ENCODE results near the gene ANKS1B.

Gene ANKS1B

DNA sequence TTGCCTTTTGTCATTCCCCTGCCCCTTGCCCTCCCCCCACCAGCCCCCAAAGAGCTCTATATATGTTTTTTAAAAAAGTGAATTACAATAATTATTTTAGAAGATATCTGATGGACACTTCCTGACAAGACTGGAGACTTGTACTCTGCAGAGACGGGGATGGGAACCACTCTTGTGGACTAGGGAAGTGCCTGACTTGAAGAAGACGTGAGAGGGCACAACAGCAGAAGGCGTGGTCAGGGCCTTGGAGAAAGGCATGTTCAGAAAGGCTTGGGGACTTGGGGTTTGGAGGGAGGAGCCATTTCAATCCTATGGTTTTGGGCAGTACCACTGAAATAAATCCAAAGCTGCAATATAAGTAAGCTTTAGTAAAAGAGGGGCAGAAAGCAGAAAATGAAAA lies 1184.9 kb downstream of the ANKS1B start:
- no peak for DNase-seq (ENCODE audit: low read depth)

DNA sequence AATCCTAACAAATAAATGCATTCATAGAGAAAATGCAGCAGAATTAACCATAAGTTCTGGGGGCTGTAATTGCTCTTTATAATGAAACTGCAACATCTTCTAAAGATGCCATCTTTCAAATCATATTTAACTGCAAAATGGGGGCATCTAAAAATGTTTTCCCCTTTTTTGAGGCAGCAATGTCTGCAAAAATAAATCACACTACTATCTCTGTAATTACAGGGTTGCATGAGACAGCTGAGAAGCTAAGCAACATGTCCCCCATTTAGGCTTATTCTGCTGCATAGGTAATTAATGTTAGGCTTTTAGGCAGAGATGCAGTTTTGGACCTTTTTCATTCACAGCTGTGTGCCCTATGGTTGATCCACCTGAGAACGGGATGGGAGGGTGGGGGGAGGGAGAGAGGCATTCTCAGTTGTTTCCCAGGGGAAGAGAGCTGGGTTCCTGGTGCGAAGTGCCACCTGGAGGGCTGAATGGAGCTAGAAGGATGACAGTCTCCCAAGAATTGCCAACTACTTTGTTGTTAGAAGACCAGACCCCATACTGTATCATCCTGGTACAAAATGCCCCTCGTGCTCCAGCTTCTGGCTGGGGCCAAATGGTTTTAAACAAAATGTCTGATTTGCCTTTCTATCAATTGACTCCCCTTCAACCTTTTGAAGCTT lies 1185.5 kb downstream of the ANKS1B start:
- no peak overlapping the region for H3K4me3 ChIP-seq (ENCODE audit: low read depth, low read length)
- TF ChIP-seq, protein P1, sequence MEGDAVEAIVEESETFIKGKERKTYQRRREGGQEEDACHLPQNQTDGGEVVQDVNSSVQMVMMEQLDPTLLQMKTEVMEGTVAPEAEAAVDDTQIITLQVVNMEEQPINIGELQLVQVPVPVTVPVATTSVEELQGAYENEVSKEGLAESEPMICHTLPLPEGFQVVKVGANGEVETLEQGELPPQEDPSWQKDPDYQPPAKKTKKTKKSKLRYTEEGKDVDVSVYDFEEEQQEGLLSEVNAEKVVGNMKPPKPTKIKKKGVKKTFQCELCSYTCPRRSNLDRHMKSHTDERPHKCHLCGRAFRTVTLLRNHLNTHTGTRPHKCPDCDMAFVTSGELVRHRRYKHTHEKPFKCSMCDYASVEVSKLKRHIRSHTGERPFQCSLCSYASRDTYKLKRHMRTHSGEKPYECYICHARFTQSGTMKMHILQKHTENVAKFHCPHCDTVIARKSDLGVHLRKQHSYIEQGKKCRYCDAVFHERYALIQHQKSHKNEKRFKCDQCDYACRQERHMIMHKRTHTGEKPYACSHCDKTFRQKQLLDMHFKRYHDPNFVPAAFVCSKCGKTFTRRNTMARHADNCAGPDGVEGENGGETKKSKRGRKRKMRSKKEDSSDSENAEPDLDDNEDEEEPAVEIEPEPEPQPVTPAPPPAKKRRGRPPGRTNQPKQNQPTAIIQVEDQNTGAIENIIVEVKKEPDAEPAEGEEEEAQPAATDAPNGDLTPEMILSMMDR (IDR thresholded peaks at IDR 0.05; ENCODE audit: insufficient read depth, low read depth, low read length, missing control alignments) = no peak
- no peak for DNase-seq (ENCODE audit: low read depth)

More for the DNA sequence above, 1184.9 kb downstream of the ANKS1B start:
- no peak overlapping the region for H3K4me3 ChIP-seq (ENCODE audit: low read depth, low read length)
- TF ChIP-seq, protein P1 (IDR thresholded peaks at IDR 0.05; ENCODE audit: insufficient read depth, low read depth, low read length, missing control alignments) = no peak

DNA sequence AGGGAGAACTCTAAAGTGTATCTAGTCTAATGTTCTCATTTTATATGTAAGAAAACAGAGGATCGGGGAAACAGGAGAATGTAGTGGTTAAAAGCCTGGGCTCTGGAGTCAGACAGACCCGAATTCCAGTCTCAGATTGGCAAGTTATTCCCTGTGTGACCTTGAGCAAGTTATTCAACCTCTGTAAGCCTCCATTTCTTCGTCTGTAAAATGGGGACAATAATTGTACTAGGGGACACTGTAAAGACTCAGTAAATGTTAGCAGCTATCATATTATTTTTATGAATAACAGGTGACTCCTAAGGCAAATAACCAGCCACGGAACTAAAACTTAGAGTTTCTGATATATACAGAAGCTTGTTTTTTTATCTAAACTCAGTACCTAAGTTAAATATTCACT lies 1187.5 kb downstream of the ANKS1B start:
- no peak for DNase-seq (ENCODE audit: low read depth)
- TF ChIP-seq, protein P1 (IDR thresholded peaks at IDR 0.05; ENCODE audit: insufficient read depth, low read depth, low read length, missing control alignments) = no peak
- H3K4me3 ChIP-seq (ENCODE audit: low read depth, low read length) = no peak overlapping the region

DNA sequence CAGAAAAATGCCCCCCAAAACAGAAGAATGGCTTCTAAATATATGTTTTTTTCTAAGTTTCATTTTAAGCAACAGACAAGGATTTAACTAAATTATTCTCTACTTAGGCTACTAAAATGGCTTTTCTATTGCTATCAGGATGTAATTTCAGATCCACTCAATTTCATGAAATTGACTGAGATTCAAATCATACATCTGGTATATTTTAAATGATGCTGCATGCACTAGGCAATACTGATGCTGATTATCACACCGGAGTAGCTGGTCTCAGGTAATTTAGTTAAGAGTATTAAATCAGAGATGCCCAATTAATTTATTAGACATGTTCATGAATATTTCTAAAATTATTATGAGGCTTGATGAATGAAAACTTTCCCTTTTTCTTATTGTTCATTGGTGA lies 1188.0 kb downstream of the ANKS1B start:
- TF ChIP-seq, protein P1 (IDR thresholded peaks at IDR 0.05; ENCODE audit: insufficient read depth, low read depth, low read length, missing control alignments) = no peak
- no peak for DNase-seq (ENCODE audit: low read depth)
- no peak overlapping the region for H3K4me3 ChIP-seq (ENCODE audit: low read depth, low read length)

DNA sequence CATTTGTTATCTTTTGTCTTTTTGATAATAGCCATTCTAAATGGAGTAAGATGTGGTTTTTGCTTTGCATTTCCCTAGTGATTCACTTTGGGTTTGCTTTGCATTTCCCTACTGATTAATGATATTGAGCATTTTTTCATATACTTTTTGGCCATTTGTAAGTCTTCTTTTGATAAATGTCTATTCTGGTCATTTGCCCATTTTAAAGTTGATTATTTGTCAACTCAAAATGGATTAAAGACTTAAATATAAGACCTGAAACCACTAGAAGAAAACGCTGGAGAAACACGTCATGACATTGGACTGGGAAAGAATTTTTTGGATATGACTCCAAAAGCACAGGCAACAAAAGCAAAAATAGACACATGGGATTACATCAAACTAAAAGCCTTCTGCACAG lies 1191.6 kb downstream of the ANKS1B start:
- no peak overlapping the region for H3K4me3 ChIP-seq (ENCODE audit: low read depth, low read length)
- TF ChIP-seq, protein P1 (IDR thresholded peaks at IDR 0.05; ENCODE audit: insufficient read depth, low read depth, low read length, missing control alignments) = no peak
- DNase-seq (ENCODE audit: low read depth) = no peak

DNA sequence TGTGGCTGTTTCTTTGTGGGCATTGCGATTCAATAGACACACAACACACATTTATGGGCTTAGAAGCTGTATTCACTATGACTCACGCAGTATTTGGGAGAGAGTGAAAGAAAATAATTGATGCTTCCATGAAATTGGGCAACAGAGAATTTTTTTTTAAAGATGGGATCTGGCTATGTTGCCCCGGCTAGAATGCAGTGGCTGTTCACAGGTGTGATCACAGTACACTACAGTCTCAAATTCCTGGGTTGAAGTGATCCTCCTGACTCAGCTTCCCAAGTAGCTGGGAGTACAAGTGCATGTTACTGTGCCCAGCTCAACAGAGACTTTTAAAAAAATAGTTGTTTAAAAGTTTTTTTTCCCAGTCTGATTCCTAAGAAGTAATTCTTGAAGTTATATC lies 1193.3 kb downstream of the ANKS1B start:
- no peak for DNase-seq (ENCODE audit: low read depth)
- TF ChIP-seq, protein P1 (IDR thresholded peaks at IDR 0.05; ENCODE audit: insufficient read depth, low read depth, low read length, missing control alignments) = no peak

DNA sequence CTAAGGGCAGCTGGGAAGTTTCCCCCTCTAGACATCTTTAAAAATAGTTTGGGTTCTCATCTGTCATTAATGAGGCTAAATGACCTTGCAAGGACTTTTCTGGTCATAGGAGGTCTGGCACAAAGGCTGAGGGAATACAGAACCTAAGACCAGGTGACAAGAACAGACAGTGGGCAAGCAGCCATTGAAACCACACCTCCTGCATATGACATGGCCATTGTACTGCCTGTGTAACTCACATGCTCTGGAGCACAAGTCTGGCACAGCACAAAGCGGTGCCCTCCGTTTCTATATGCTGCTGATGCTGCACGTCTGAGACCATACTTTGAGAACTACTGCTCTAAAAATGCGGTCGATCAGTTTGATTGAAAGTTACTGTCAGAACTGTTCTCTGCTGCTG lies 1196.3 kb downstream of the ANKS1B start:
- TF ChIP-seq, protein P1 (IDR thresholded peaks at IDR 0.05; ENCODE audit: insufficient read depth, low read depth, low read length, missing control alignments) = no peak
- no peak overlapping the region for H3K4me3 ChIP-seq (ENCODE audit: low read depth, low read length)
- no peak for DNase-seq (ENCODE audit: low read depth)

More for the DNA sequence above, 1193.3 kb downstream of the ANKS1B start:
- no peak overlapping the region for H3K4me3 ChIP-seq (ENCODE audit: low read depth, low read length)

Data from GM12865 (cell line).